Nephron (organoid): ENCODE measurements around the gene CTXND1.

Source experiments
- H3K27ac Mint-ChIP-seq, 3 experiments: 2 replicates each; pipeline ENCODE4 v1.8.0; 2020; ENCODE audit warnings: mixed read lengths in 3 of 3, mild to moderate bottlenecking in 2 of 3, moderate library complexity in 1 of 3
- H3K27me3 Mint-ChIP-seq: 2 replicates; pipeline ENCODE4 v1.8.0; 2021; ENCODE audit warnings: low read depth, mild to moderate bottlenecking, moderate library complexity, mixed read lengths
- H3K36me3 Mint-ChIP-seq: 2 replicates; pipeline ENCODE4 v1.8.0; 2020; ENCODE audit warnings: low read depth, mixed read lengths
- H3K4me1 Mint-ChIP-seq: 2 replicates; pipeline ENCODE4 v1.8.0; 2020; ENCODE audit warnings: mixed read lengths
- H3K4me3 Mint-ChIP-seq, 3 experiments: 2 replicates each; pipeline ENCODE4 v1.8.0; 2020; ENCODE audit warnings: mild to moderate bottlenecking in 3 of 3, mixed read lengths in 3 of 3, moderate library complexity in 2 of 3
- H3K9me3 Mint-ChIP-seq: 2 replicates; pipeline ENCODE4 v1.8.0; 2020; ENCODE audit warnings: mixed read lengths
- TF ChIP-seq, protein P1 (sequence below), 3 experiments: fragments of 200-600 bp; sonication (generic); IDR thresholded peaks; one replicate each; pipeline ENCODE4 v1.5.0; 2021; ENCODE audit warnings: antibody characterized with exemption in 3 of 3; ENCODE audit not compliant: unreplicated experiment in 3 of 3

Gene CTXND1

DNA sequence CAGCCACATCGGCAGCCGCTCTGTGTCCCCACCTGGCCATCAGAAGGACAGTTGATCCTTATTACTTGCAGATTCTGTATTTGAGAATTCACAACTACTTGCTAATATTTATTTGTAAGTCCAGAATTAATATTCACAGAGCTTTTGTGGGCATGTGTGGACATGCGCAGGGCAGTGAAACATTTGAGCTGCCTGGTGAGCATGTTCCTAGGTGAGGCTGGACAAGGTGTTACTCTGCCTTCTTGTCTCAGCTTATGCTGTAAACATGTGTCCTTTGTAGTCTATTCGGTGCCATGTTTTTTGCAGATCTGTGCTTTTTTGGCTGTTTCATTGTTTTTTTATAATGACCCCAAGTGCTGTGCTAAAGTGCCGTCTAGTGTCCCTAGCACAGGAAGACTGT, 83.6 kb downstream of the CTXND1 start:
- Mint-ChIP-seq H3K9me3 (no peaks in the 10 kb centered on the region), H3K27me3 (no peaks in the 10 kb centered on the region), H3K27ac (no peak overlapping the region), H3K4me1 (no peaks in the 10 kb centered on the region), H3K4me3 (no peak overlapping the region), H3K36me3 (peaks cover 50% of the 10 kb centered on the region)
- TF ChIP-seq, protein P1, sequence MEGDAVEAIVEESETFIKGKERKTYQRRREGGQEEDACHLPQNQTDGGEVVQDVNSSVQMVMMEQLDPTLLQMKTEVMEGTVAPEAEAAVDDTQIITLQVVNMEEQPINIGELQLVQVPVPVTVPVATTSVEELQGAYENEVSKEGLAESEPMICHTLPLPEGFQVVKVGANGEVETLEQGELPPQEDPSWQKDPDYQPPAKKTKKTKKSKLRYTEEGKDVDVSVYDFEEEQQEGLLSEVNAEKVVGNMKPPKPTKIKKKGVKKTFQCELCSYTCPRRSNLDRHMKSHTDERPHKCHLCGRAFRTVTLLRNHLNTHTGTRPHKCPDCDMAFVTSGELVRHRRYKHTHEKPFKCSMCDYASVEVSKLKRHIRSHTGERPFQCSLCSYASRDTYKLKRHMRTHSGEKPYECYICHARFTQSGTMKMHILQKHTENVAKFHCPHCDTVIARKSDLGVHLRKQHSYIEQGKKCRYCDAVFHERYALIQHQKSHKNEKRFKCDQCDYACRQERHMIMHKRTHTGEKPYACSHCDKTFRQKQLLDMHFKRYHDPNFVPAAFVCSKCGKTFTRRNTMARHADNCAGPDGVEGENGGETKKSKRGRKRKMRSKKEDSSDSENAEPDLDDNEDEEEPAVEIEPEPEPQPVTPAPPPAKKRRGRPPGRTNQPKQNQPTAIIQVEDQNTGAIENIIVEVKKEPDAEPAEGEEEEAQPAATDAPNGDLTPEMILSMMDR (IDR thresholded peaks at IDR 0.05; ENCODE audit: unreplicated experiment in 3 of 3): no peak

DNA sequence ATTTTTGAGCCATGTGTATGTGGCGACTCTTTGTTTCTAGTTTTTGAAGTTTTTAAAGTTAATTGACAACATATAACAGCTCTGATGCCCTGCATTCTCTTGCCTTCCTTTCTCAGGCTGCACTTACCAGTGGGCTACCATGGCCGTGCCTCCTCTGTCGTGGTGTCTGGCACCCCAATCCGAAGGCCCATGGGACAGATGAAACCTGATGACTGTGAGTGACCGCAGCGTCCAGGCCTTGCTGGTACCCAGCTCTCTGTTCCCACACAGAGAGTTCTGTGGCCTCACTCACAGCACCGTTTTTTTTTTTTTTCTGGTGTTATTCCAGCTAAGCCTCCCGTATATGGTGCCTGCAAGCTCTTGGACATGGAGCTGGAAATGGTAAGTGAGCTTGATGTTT, 84.1 kb downstream of the CTXND1 start:
- peaks cover 50% of the 10 kb centered on the region for H3K36me3 Mint-ChIP-seq
- H3K27me3 Mint-ChIP-seq: no peaks in the 10 kb centered on the region
- TF ChIP-seq, protein P1 (IDR thresholded peaks at IDR 0.05; ENCODE audit: unreplicated experiment in 3 of 3): no peak
- H3K4me3 Mint-ChIP-seq: no peak overlapping the region
- H3K9me3 Mint-ChIP-seq: no peaks in the 10 kb centered on the region
- H3K4me1 Mint-ChIP-seq: no peaks in the 10 kb centered on the region
- no peak overlapping the region for H3K27ac Mint-ChIP-seq

DNA sequence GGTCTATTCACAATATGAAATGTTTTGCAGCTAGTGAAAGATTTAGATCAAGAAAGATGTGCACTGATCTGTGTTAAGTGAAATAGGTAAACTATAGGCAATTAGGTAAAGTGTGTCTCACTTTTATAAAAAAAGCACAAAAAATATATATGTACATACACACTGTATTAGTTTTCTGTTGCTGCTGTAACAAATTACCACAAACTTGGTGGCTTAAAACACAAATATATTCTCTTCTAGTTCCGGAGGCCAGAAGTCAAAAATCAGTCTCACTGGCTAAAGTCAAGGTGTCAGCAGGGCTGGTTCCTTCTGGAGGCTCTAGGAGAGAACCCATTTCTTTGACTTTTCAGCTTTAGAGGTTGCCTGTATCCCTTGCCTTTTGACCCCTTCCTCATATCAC, 88.1 kb downstream of the CTXND1 start:
- Mint-ChIP-seq H3K9me3 (no peaks in the 10 kb centered on the region), H3K36me3 (peaks cover 59% of the 10 kb centered on the region), H3K4me1 (peaks cover 12% of the 10 kb centered on the region), H3K27me3 (no peaks in the 10 kb centered on the region), H3K27ac (no peak overlapping the region), H3K4me3 (no peak overlapping the region)
- TF ChIP-seq, protein P1 (IDR thresholded peaks at IDR 0.05; ENCODE audit: unreplicated experiment in 3 of 3): no peak

DNA sequence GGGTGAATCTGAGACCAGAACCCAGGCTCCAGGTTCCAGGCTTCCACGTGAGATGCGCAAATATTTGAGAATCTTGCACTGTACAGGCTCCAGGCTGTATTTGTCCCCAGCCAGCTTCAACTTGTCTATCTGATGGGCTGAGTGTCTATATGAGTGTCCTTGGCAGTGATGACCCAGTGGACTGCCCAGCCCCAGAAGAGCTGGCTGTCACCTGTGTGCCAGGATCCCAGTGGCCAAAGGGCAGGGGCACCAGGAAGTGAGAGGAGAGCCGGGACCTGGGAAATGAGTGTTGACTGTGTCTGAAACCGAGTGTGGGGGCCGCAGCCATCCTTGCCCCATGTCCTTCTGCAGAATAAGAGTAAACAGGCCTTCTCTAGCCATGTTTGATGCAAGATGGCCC, 88.8 kb downstream of the CTXND1 start:
- no peak overlapping the region for H3K4me3 Mint-ChIP-seq
- H3K27me3 Mint-ChIP-seq: no peaks in the 10 kb centered on the region
- H3K4me1 Mint-ChIP-seq: peaks cover 12% of the 10 kb centered on the region
- H3K27ac Mint-ChIP-seq: no peak overlapping the region
- no peaks in the 10 kb centered on the region for H3K9me3 Mint-ChIP-seq
- peaks cover 57% of the 10 kb centered on the region for H3K36me3 Mint-ChIP-seq
- TF ChIP-seq, protein P1 (IDR thresholded peaks at IDR 0.05; ENCODE audit: unreplicated experiment in 3 of 3): no peak

DNA sequence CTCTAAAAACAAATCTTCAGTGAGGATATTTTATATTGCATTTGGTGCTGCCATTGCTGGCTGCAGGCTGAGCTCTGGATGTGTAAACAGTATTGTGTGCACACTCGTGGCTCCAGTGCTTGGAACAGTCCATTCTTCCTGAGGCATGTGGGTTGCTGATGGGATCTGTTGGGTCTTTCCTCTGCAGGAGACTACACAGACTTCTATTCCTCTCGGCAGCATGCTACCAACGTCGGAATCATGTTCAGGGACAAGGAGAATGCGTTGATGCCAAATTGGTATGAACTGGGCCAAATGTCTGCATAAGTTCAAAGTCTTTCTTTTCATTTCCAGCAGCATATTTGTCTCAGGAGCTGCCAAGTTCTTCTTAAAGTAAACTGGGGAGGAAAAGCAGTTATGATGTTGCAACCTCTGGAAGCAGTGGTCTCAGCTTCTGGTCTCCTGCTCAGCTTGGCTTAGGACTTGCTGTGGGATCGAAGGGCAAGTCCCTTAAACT, 89.9 kb downstream of the CTXND1 start:
- H3K4me1 Mint-ChIP-seq: peaks cover 12% of the 10 kb centered on the region
- peaks cover 52% of the 10 kb centered on the region for H3K36me3 Mint-ChIP-seq
- H3K27ac Mint-ChIP-seq: no peak overlapping the region
- H3K9me3 Mint-ChIP-seq: no peaks in the 10 kb centered on the region
- H3K27me3 Mint-ChIP-seq: no peaks in the 10 kb centered on the region
- TF ChIP-seq, protein P1 (IDR thresholded peaks at IDR 0.05; ENCODE audit: unreplicated experiment in 3 of 3): no peak
- H3K4me3 Mint-ChIP-seq: no peak overlapping the region

DNA sequence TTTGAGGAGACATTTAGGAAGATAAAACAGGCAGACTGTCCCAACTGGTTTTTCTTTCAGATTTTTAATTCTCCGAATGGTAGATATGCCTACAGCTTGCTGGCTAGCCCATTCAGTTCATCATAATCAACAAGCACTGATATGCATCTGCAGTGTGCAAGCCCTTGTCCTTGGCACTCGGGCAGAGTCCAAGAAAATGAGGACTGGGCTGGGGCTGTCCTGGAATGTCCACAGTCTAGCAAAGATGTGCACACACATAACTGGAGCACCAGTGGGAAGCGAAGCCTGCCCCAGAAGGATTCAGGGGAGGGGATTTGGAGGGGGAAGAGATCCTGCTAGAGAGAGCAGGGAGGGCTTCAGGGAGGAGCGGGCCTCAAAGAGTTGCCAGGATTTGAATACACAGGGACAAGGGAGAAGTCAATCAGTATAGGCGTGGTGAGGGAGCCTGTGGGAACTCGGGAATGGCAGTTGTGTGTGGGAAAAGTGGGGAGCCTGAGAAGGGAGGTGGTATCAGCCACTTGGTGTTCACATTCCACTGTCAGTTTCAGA, 90.5 kb downstream of the CTXND1 start:
- no peak overlapping the region for H3K27ac Mint-ChIP-seq
- H3K27me3 Mint-ChIP-seq: no peaks in the 10 kb centered on the region

More for the DNA sequence above, 90.5 kb downstream of the CTXND1 start:
- H3K36me3 Mint-ChIP-seq: peaks cover 52% of the 10 kb centered on the region
- peaks cover 12% of the 10 kb centered on the region for H3K4me1 Mint-ChIP-seq
- TF ChIP-seq, protein P1 (IDR thresholded peaks at IDR 0.05; ENCODE audit: unreplicated experiment in 3 of 3): no peak
- no peak overlapping the region for H3K4me3 Mint-ChIP-seq
- no peaks in the 10 kb centered on the region for H3K9me3 Mint-ChIP-seq
